Psoas muscle (tissue), 8 donors: ENCODE measurements around the gene ALK. TPM values are rescaled to one million over a fixed set of nuclear protein-coding genes. Genes with fewer than 3 reads are reported as not detected.

Experiments used
- ATAC-seq, 4 donors: fragments of 200-7000 bp; cut with Tn5 transposase; one replicate each; pipeline ENCODE4 v1.9.1; 2020; ENCODE audit warnings: moderate library complexity in 3 of 4, mild to moderate bottlenecking in 2 of 4
- DNase-seq, 2 donors: peaks; one replicate each; pipeline ENCODE4 v3.0.0-alpha.2; 2020
- H3K27ac ChIP-seq: fragments of 200-600 bp; one replicate; pipeline ENCODE4 v1.8.0; 2022
- H3K27me3 ChIP-seq, 3 donors: fragments of 200-600 bp in 1 of 3; one replicate each; pipeline versions ENCODE4 v1.6.1 to v1.8.0; 2013 to 2022; ENCODE audit warnings: low read length in 2 of 3, mild to moderate bottlenecking in 2 of 3, moderate library complexity in 1 of 3; ENCODE audit not compliant: insufficient read depth in 3 of 3
- H3K36me3 ChIP-seq, 2 donors: fragments of 200-600 bp in 1 of 2; one replicate each; pipeline versions ENCODE4 v1.6.1 to v1.8.0; 2013 to 2022; ENCODE audit warnings: low read depth in 1 of 2, mild to moderate bottlenecking in 1 of 2, moderate library complexity in 1 of 2; ENCODE audit not compliant: insufficient read depth in 1 of 2
- H3K4me1 ChIP-seq: fragments of 200-600 bp; one replicate; pipeline ENCODE4 v1.8.0; 2022
- H3K4me3 ChIP-seq: fragments of 200-600 bp; one replicate; pipeline ENCODE4 v1.8.0; 2022; ENCODE audit warnings: mild to moderate bottlenecking
- H3K9me3 ChIP-seq: fragments of 200-600 bp; one replicate; pipeline ENCODE4 v1.8.0; 2022
- WGBS, 3 donors: extraction: QIAGEN DNeasy Blood & Tissue Kit; methylation state at CpG; one replicate each; pipeline versions ENCODE4 v1.1.6 to v1.1.7; 2013; 5-methylcytosine and 5-hydroxymethylcytosine counted together
- intact Hi-C, 2 donors: fragments of 100-400 bp; cut with DNase I; formaldehyde crosslinking; loops; one replicate each; pipeline versions ENCODE4 v1.11.0 to v1.14.2; 2022
- polyA plus RNA-seq, 3 donors: library from polyadenylated mRNA; stranded (reverse); fragments of 200-250 nt; gene quantifications; one replicate each; pipeline ENCODE4 v1.2.3, GENCODE V29; 2013
- total RNA-seq, 4 donors: library from RNA; stranded (reverse); fragmentation: NEBNext Ultra II Directional in 2 of 4; extraction: Animal tissue kit (Norgen Biotek cat#: 25700) in 2 of 4; gene quantifications; one replicate each; pipeline versions ENCODE4 v1.2.1 to v1.2.4, GENCODE V29; 2021 to 2023
- TF ChIP-seq, protein P1 (sequence below): fragments of 200-600 bp; IDR thresholded peaks from one replicate; pipeline ENCODE4 v1.8.0; 2022; ENCODE audit warnings: antibody characterized with exemption
- donor health status: healthy with polysubstance abuse.
- donor health status: DM: no; HTN: no; CAD: no; lungs with moderate emphysema.
- donor health status: Bipolar disorder and iron deficiency.
- donor health status: healthy.
- donor health status: DM: yes; HTN: yes; CAD: no.
- donor health status: DM: no; HTN: no; CAD: no.
- donor health status: DM: no; HTN: no; CAD: no.
- donor health status: DM: yes; HTN: yes; CAD: no.

ALK gene
- total and polyA plus RNA-seq, 7 donors: 0.03 to 0.32 (median 0.08) TPM; not detected in 2

DNA sequence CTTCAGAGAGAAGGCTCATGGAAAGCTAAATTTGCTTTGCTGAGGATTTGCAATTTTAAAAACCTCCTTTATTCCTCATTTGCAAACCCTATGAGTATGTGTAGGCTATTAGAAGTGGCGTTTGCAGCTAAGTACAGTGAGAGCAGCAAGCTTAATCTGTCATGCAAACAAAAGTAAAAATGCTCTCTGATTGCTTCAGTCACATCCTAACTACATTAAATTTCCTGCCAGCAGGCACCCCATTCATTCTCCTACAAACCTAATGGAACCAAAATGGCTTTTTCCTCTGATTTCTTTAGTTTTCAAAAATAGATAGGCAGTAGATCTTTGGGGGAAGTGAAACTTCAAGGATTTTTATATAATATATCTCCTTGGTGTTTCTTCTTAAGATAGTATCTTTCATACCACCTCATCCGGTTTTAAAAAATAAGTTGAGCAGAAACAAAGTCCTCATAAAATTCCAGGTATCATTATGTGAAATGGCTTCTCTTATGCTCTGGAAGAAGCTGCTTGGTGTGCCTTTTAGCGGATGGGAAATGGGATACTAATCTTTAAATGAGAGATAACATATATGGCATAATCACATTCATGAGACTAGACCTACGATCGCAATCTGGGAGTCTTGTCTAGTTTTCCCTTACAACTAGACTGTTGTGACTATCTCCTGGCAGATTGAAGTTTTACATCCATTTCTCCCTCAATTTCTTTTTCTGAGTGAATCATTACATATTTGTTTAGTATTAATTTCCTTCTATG, 757.1 kb downstream of the ALK start:
- Histone ChIP-seq H3K27me3 (no peaks in the 10 kb centered on the region), H3K27ac (peak overlapping the region; percentile 44), H3K36me3 (peaks cover 3 to 70% of the 10 kb centered on the region in 2 donors), H3K4me3 (no peak overlapping the region), H3K4me1 (peaks cover 16% of the 10 kb centered on the region), H3K9me3 (no peaks in the 10 kb centered on the region)
- TF ChIP-seq, protein P1, sequence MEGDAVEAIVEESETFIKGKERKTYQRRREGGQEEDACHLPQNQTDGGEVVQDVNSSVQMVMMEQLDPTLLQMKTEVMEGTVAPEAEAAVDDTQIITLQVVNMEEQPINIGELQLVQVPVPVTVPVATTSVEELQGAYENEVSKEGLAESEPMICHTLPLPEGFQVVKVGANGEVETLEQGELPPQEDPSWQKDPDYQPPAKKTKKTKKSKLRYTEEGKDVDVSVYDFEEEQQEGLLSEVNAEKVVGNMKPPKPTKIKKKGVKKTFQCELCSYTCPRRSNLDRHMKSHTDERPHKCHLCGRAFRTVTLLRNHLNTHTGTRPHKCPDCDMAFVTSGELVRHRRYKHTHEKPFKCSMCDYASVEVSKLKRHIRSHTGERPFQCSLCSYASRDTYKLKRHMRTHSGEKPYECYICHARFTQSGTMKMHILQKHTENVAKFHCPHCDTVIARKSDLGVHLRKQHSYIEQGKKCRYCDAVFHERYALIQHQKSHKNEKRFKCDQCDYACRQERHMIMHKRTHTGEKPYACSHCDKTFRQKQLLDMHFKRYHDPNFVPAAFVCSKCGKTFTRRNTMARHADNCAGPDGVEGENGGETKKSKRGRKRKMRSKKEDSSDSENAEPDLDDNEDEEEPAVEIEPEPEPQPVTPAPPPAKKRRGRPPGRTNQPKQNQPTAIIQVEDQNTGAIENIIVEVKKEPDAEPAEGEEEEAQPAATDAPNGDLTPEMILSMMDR: no peak
- intact Hi-C loops: no loop called here
- WGBS, 3 donors: 89 to 93% (median 90%) methylated on average over 5 of the region's 5 CpGs
- DNase-seq: no peak
- ATAC-seq: no peak

DNA sequence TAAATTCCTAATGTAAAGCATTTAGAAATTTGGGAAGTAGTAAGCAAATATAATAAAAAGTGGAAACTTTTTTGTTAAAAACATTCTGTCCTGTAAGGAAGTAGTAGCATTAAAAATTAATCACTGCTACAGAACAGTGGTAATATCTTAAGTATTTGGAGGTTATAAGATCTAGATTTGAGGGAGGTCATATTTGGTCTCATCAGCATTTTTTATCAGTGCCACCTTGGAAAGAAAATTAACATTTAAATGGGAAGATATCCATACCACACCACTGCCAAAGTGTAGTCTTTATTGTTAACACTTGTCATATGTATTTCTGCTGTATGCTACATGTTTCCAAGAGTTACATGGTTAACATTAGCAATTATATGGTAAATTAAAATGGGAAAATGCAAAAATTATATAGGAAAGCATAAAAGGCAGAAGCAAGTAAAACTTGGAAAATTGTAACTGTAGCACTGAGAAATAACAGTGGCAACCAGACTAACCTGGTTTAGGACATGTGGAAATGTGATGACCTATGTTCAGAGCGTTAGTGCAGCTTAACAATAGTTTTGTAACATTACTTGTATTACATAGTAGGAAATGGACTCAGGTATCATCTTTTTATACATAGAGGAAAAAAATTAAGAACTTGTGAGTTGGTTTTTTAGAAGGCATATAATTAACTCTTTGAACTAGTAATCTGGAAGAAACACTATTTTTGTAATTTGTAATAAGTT, 759.0 kb downstream of the ALK start:
- peak in 3 of 4 donors; percentile 50 to 60 (median 53) for ATAC-seq
- H3K27ac ChIP-seq: peak overlapping the region; percentile 0
- peaks cover 3 to 73% of the 10 kb centered on the region in 2 donors for H3K36me3 ChIP-seq
- no peak for DNase-seq
- WGBS, 3 donors: 35 to 69% (median 46%) methylated on average over 1 of the region's 1 CpG
- no peaks in the 10 kb centered on the region for H3K9me3 ChIP-seq
- intact Hi-C loops: no loop called here
- H3K4me1 ChIP-seq: peaks cover 16% of the 10 kb centered on the region
- H3K27me3 ChIP-seq: no peaks in the 10 kb centered on the region
- TF ChIP-seq, protein P1: no peak
- H3K4me3 ChIP-seq: no peak overlapping the region

DNA sequence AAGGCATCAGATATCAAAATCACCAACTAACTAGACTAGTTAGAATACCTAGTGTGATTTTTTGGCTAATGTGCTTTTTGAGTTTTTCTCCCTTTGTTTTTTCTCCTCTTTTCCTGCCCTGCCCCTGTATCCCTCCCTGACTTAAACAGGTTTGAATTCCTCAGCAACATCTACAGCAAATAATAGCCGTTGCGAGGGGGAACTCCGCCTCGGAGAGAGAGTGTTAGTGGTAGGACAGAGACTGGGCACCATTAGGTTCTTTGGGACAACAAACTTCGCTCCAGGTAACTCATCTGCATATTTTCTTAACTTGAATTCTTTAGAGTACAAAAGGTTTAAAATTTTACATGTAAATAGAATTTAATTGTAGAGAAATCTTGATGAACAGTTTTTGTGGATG, 761.2 kb downstream of the ALK start:
- DNase-seq (no peak), ATAC-seq (no peak)
- Histone ChIP-seq H3K4me3 (no peak overlapping the region), H3K9me3 (no peaks in the 10 kb centered on the region), H3K27me3 (no peaks in the 10 kb centered on the region), H3K36me3 (peaks cover 3 to 85% of the 10 kb centered on the region in 2 donors), H3K27ac (no peak overlapping the region), H3K4me1 (peaks cover 6% of the 10 kb centered on the region)
- TF ChIP-seq, protein P1: no peak
- intact Hi-C loops: no loop called here
- 68 to 89% (median 86%) methylated on average over 5 of the region's 5 CpGs for WGBS, 3 donors

DNA sequence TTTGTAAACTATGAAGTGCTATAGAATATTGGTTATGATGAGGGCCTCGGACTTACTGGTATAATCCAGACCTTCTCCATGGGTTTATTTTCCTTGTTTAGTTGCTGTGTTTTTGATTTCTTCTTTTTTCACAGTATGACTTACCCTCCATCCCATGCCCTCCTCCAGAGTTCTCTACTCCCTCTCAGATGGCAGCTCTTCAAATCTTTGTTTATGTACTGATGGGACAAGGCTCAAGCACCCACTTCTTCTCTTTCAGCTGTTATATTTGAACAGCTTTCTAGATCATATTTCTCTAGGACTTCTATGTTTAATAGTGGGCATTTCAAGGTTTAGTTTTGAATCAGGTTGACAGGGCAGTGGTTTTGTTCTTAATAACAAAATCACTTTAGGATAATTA, 762.3 kb downstream of the ALK start:
- Histone ChIP-seq H3K36me3 (peaks cover 3 to 90% of the 10 kb centered on the region in 2 donors), H3K27me3 (no peaks in the 10 kb centered on the region), H3K4me3 (no peak overlapping the region), H3K9me3 (no peaks in the 10 kb centered on the region), H3K4me1 (no peaks in the 10 kb centered on the region), H3K27ac (no peak overlapping the region)
- WGBS, 3 donors: 56 to 93% (median 61%) methylated on average over 1 of the region's 1 CpG
- intact Hi-C loops: loop anchor here in 1 of 2 donors (5.0 kb wide), 1 partner anchor 37 kb away; no protein-coding TSS in a partner anchor
- ATAC-seq (peak in 1 of 4 donors; percentile 22), DNase-seq (no peak)
- TF ChIP-seq, protein P1: no peak
